Superior temporal gyrus (tissue), 1 donor: ENCODE results near the gene RASA4.
"Not testable (repeated sequence)": the region's sequence is repeated elsewhere in the genome, so short reads cannot be mapped to it uniquely, and the experiment has no call there.

Source experiments
- DNase-seq: peaks from one replicate; pipeline ENCODE4 v3.0.0-alpha.2; 2016; ENCODE audit errors: extremely low spot score

Gene RASA4

DNA sequence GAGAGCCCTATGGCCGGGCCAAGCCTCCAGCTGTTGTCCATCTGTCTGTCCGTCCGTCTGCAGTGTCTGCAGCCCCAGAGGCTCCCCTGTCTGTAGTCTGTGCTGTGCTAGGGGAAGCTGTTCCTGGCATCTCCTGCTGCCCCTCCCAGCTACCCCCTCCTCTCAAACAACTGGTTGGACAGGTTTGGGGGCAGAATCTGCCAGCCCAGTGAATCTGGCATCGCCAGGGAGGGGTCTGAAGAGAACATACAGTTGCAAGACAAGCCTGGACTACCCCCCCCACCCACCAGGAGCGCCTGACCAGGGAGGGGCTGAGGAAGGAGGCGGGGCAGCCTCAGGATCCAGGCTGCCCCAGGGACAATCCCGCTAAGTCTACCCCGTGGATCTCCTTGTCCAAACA lies 73.0 kb downstream of the RASA4 start, which contains the start of gene UPK3BL2:
Gene UPK3BL2, minus strand, starts transcription at position 101 of the 400 bp plus-strand sequence. Its CDS starts 60 bp downstream, at position 41.
- not testable (repeated sequence) for DNase-seq

DNA sequence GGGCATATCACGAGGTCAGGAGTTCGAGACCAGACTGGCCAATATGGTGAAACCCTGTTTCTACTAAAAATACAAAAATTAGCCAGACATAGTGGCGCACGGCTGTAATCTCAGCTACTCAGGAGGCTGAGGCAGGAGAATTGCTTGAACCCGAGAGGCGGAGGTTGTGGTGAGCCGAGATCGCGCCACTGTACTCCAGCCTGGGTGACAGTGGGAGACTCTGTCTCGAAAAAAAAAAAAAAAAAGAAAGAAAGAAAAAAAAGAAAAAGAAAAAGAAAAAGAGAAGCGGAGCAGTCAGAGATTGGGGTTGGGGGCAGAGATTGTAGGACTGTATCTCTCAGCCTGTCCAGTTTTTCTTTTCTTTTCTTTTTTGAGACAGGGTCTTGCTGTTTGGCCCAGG lies 73.8 kb downstream of the RASA4 start:
- DNase-seq: not testable (repeated sequence)

GRCh38 chr7:102542083-102542482 lies 74.5 kb downstream of the RASA4 start:
- DNase-seq: not testable (repeated sequence)

DNA sequence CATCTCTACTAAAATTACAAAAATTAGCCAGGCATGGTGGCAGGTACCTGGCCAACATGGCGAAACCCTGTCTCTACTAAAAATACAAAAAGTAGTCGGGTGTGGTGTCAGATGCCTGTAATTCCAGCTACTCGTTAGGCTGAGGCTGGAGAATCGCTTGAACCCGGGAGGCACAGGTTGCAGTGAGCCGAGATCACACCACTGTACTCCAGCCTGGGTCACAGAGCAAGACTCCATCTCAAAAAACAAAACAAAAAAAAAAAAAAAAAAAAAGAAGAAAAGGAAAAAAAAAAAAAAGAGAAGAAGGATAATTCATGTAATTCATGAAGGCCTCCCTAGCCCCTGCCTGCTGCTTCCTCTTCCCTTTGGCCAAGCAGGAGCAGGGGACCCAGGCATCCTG lies 76.0 kb downstream of the RASA4 start:
- DNase-seq: not testable (repeated sequence)

DNA sequence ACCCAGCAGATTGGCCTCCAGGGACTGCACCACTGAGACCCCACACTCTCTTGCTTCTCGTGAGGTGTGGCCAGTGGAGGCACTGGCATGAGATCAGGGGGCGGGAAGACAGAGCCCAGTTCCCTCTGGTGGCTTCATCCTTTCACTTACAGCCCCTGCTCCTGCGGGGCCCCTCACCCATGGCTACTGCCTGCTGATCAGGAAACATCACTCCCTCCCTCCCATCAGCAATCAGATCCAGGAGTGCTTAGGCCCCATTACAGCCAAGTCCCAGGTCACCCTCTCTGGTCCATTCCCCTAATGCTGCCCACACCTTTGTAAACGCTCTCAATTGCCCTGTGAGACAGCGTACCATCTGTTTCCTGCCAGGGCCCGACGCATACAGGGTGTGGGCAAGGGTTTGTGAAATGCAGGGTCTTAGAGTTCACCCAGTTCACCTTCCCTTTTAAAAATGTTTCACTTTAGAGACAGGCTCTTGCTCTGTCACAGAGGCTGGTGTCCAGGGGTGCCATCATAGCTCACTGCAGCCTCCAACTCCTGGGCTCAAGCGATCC lies 81.4 kb downstream of the RASA4 start:
- not testable (repeated sequence) for DNase-seq

DNA sequence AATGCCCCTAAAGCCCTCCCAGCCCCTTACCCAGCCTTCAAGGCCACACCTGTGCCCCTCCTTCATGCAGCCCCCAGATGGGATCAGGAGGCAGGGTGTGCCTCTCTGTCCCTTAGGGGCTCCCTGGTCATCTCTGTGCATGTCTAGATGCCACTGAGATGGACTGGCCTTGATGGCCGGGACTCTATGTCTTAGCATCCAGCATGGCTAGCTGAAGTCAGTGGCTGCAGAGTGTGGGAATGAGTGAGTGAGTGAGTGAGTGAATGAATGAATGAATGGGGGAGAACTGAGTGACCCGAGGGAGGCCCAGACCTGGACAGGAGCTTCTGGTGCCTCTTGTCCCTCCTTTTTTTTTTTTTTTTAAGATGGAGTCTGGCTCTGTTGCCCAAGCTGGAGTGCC lies 84.4 kb downstream of the RASA4 start:
- DNase-seq: not testable (repeated sequence)

GRCh38 chr7:102531583-102531982 lies 85.0 kb downstream of the RASA4 start:
- DNase-seq: not testable (repeated sequence)

DNA sequence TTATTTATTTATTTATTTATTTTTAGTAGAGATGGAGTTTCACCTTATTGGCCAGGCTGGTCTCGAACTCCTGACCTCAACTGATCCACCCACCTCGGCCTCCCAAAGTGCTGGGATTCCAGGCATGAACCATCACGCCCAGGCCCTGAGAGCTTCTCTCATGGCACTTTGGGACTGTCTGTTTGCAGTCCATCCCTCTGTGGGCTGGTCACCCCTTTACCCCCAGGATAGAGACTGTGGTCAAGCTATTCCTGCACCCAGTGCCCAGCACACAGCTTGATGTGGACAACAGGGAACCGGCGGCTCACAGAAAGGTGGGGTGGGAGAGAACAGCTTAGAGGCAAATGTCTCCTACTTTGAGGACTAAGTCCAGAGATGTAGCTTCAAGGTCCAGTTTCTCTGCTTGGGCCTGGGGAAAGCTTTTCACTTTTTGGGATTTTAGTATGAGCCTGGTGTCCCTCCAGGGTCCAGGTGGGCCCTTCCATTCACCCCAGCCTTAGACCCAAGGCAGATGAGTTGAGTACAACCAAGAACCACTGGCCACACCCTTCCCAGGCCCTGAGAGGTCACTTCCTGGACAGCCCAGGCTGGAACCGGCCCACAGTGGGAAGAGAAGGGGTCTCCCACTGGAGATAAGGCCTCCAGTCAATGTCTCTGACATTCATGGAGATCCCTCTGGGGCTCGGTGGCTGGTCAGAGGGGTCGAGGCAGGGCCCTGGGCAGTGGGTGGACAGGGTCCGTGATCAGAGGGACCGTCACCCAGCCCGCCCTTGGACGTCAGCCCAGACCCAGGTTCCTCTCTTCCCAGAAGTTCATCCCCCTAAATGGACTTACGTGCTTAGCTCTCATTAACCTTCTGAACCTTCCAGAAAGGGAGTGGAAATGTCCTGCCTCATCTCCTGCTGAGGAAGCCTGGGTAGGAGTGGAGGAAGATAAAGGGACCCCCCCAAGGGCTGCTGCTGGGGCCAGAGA lies 88.4 kb downstream of the RASA4 start:
- not testable (repeated sequence) for DNase-seq

DNA sequence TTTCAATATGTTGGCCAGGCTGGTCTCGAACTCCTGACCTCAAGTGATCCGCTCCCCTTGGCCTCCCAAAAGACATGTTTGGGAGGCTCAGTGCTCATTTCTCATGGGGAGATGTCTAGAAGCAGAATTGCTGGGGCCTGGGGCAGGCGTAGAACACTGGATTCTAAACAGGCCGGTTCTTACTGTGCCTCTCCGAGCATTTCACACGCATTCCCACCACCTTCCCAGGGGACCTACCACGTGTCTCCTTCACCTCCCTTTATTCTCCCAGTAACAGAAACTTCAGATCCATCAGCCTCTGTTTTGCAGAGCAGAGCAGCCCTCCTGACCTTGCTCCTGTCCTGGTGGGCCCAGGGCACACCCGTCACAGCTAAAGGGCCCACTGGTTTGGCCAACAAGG lies 89.4 kb downstream of the RASA4 start:
- DNase-seq: not testable (repeated sequence)

GRCh38 chr7:102524803-102525202 lies 91.8 kb downstream of the RASA4 start:
- DNase-seq: not testable (repeated sequence)
